ENCODE measurements around the gene EDC4. TPM values are rescaled to one million over a fixed set of nuclear protein-coding genes. Genes with fewer than 3 reads are reported as not detected.
A peak's percentile ranks its signal among the peaks of the same experiment; 100 is the strongest.

EDC4 gene
- total RNA-seq, 2 donors from 2014 or later = 58.6 to 96.5 TPM

- Histone ChIP-seq H3K36me3 (no peaks in the 10 kb centered on the region), H3K4me3 (no peak overlapping the region), H3K9me3 (no peaks in the 10 kb centered on the region), H3K4me1 (peaks cover 17% of the 10 kb centered on the region), H3K9ac (ENCODE audit: low read depth in 2 of 2, low read length in 2 of 2) (no peak overlapping the region), H3K27ac (no peak overlapping the region), H3K27me3 (no peaks in the 10 kb centered on the region)
- DNase-seq = no peak
- intact Hi-C loops (cut with DNase I) = no loop called here
- TF ChIP-seq CTCF (IDR thresholded peaks at IDR 0.05) = no peak
Observed at GRCh38 chr16:67855789-67856188, 17.1 kb upstream of the EDC4 start.

GRCh38 chr16:67856927-67857546 is 15.8 kb upstream of the EDC4 start:
- Histone ChIP-seq H3K9ac (ENCODE audit: low read depth in 2 of 2, low read length in 2 of 2) (no peak overlapping the region), H3K27me3 (no peaks in the 10 kb centered on the region), H3K36me3 (no peaks in the 10 kb centered on the region), H3K4me3 (no peak overlapping the region), H3K27ac (peak overlapping the region; percentile 43), H3K4me1 (peaks cover 17% of the 10 kb centered on the region), H3K9me3 (no peaks in the 10 kb centered on the region)
- no peak for TF ChIP-seq CTCF (IDR thresholded peaks at IDR 0.05)
- intact Hi-C loops (cut with DNase I) = no loop called here
- DNase-seq = no peak

GRCh38 chr16:67857547-67858233 is 15.2 kb upstream of the EDC4 start:
- no peaks in the 10 kb centered on the region for H3K27me3 ChIP-seq
- no peaks in the 10 kb centered on the region for H3K9me3 ChIP-seq
- H3K27ac ChIP-seq = peak overlapping the region; percentile 43
- no peak for TF ChIP-seq CTCF (IDR thresholded peaks at IDR 0.05)
- no peak overlapping the region for H3K9ac ChIP-seq (ENCODE audit: low read depth in 2 of 2, low read length in 2 of 2)
- DNase-seq = peak; percentile 65
- intact Hi-C loops (cut with DNase I) = no loop called here
- H3K36me3 ChIP-seq = no peaks in the 10 kb centered on the region
- H3K4me3 ChIP-seq = no peak overlapping the region
- peaks cover 17% of the 10 kb centered on the region for H3K4me1 ChIP-seq

- intact Hi-C loops (cut with DNase I) = no loop called here
- peak overlapping the region; percentile 18 for H3K27ac ChIP-seq
- H3K27me3 ChIP-seq = no peaks in the 10 kb centered on the region
- H3K9me3 ChIP-seq = no peaks in the 10 kb centered on the region
- H3K4me1 ChIP-seq = peaks cover 17% of the 10 kb centered on the region
- H3K4me3 ChIP-seq = no peak overlapping the region
- H3K36me3 ChIP-seq = no peaks in the 10 kb centered on the region
- peak overlapping the region in 1 of 2 donors; percentile 12 for H3K9ac ChIP-seq (ENCODE audit: low read depth in 2 of 2, low read length in 2 of 2)
- TF ChIP-seq CTCF (IDR thresholded peaks at IDR 0.05) = no peak
- no peak for DNase-seq
Observed at GRCh38 chr16:67858500-67858899, 14.4 kb upstream of the EDC4 start.

- TF ChIP-seq CTCF (IDR thresholded peaks at IDR 0.05) = no peak
- peaks cover 17% of the 10 kb centered on the region for H3K4me1 ChIP-seq
- no peak overlapping the region for H3K9ac ChIP-seq (ENCODE audit: low read depth in 2 of 2, low read length in 2 of 2)
- H3K27ac ChIP-seq = no peak overlapping the region
- no peak for DNase-seq
- no peaks in the 10 kb centered on the region for H3K9me3 ChIP-seq
- H3K36me3 ChIP-seq = no peaks in the 10 kb centered on the region
- intact Hi-C loops (cut with DNase I) = loop anchor here (10.0 kb wide), 1 partner anchor 46 kb away; no protein-coding TSS in a partner anchor
- H3K4me3 ChIP-seq = no peak overlapping the region
- H3K27me3 ChIP-seq = no peaks in the 10 kb centered on the region
Observed at GRCh38 chr16:67860589-67861398, 12.1 kb upstream of the EDC4 start.

Measured in colonic mucosa (tissue), 4 donors.